Kidney tubule cell (primary cell): ENCODE results near the gene EPHA1.

Source experiments
- DNase-seq: peaks from one replicate; pipeline ENCODE4 v3.0.0-alpha.2; 2018; ENCODE audit warnings: low spot score

Gene EPHA1

DNA sequence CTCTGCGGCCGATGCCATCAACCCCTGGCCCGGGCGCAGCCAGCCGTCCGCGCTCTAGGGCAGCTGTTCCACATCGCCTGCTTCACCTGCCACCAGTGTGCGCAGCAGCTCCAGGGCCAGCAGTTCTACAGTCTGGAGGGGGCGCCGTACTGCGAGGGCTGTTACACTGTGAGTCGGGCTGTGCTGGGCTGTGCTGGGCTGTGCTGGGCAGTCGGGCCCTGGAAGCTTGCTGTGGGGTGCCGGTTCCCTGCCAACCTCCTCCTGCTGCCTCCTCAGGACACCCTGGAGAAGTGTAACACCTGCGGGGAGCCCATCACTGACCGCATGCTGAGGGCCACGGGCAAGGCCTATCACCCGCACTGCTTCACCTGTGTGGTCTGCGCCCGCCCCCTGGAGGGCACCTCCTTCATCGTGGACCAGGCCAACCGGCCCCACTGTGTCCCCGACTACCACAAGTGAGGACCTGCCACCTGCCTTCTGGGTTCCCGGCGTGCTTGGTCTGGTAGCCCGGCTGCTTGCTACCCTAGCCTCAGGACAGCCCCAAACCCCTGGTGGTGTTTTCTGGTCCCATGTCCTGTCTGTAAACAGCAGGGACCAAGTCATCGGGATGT is 20.1 kb downstream of the EPHA1 start:
- DNase-seq, result no peak

DNA sequence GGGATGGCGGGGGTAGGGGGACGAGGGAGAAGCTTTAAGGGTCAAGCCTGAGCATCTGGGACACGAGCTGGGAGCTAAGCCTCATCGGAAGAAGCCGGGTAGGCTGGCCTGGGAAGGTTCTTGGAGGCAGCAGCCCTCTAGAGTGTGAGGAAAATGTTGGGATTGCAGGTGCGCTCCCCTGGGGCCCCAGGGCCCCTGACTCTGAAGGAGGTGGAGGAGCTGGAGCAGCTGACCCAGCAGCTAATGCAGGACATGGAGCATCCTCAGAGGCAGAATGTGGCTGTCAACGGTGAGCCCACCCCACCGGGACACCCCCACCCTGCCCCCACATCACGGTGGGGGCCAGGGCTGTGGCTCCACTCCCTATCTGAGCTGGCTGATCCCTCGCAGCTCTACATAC is 20.6 kb downstream of the EPHA1 start:
- DNase-seq, result no peak

DNA sequence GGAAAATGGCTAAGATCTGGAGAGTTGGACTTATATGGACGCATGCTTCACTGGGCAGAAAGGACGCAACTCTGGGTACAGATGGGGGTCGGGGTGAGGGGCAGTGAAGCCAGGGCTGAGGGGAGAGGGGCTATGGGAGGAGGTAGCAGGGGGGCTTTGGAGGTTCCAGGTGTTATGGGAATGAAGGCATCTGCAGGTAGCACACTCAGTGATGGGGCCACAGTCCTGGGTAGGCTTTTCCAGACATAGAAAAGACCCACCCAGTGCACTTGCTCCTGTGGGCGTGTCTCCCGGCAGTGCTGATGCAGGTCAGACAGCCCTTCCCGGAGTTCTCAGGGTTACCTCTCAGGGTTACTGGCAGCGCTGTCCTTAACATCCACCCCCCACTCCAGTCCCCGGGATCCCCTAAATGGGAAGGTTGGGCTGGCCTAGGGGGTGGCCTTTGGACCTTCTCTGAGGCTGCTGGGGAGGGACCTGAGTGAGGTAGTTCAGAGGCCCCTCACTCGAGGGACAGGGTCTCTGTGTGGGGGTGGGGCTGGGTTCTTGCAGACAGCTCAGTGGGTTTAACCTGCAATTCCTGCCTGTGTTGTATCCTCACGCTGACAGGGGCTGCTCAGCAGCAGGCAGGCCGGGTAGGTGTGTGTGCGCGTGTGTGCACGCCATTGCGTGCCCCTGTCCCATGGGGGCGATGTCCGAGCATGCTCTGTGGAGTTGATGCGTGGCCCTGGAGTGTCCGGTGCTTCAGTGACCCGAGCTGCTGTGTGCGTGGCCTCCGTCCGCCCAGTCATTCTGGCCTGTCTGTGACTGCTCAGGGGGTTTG is 21.3 kb downstream of the EPHA1 start:
- no peak for DNase-seq

DNA sequence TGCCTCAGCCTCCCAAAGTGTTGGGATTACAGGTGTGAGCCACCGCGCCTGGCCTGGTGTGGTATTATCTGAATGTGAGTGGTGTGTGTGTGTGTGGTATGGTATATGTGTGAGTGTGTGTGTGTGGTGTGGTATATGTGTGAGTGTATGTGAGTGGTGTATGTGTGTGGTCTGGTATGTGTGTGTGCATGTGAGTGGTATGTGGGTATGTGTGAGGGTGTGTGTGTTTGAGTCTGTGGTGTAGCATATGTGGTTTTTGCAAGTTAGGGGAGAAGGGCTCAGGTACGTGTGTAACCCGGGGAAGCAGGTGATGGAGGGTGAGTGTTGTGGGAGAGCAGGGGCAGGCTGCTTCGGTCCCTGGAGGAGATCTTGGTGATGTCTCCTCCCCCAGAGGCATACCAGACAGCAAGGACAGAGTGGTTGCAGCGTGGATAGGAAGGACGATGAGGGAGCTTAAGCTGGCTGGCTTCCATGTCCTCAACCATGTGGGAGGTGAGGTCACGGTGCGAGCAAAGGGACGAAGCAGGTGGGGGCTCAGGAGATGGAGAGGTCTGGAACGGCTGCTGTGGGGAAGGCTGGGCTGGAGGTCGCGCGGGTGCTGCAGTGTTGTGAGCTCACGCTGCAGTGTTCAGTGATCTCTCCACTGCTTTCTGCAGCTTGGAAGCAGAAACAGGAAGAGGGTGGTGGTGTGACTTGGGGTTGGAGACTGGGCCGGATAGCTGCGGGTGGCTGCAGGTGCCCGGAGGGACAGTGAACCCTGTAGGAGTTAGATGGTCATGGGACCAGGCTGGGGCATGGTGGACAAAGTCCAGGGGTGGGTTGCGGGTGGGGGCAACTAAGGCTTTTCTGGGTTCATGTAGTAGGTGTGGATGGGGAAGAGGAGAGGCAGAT is 22.5 kb downstream of the EPHA1 start:
- DNase-seq, result peak; percentile 49

DNA sequence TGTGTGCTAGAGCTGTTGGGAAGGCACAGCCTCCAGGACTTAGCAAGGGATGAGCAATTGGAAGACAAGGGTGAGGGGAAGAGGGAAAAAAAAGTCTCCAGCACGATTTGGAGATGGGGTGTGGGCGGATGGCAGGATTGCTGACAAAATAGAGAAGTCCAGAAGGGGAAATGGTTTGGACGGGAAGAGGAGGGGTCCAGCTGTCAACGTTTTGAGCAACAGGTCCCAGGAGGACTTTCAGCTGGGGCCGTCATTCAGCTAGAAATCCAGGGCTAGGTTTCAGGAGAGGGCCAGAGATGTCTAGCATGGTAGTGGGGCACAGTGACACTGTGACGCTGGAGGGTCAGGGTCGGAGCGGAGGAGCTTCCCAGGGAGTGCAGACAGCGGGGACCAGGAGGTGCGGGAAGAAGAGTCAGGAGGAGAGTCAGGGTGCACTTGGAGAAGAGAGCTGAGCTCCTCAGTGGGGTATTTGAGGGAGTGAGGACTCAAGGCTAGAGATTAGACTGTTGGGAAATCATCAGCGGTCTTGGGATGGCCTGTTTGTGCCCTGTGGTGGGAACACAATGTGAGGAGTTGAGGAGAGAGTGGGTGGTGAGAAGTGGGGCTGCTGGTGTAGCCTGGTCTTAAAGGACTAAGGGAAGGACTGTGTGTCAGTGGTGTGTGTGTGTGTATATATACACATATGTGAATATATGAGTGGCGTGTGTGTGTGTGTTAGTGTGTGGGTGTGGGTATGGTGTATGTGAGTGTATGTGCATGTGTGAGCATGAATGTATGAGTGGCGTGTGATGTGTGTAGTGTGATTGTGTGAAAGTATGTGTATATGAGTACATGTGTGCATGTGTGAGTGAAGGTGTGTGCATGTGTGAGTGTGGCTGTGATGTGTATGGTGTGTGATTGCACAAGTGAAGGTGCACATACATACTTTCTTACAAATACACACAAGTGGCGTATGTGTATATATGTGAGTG is 23.7 kb downstream of the EPHA1 start:
- DNase-seq, result no peak

DNA sequence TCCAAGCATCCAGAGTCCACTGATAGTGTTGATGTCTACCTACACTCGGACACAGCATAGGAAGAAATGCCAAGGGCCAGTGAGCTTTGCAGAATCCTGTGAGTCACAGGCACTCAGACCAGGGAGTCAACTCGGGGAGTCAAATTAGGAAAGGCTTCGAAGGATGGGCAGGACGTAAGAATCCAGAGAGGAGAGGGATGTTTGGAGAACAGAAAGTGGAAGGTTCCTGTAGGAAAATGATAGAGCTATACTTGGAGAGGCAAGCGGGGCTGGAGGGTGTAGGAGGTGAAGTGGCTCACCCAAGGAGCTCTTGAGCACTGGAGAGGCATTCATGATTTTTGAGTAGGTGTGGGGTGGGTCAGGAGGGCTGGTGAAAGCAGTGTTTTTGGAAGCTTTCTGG is 24.5 kb downstream of the EPHA1 start:
- DNase-seq, result no peak

DNA sequence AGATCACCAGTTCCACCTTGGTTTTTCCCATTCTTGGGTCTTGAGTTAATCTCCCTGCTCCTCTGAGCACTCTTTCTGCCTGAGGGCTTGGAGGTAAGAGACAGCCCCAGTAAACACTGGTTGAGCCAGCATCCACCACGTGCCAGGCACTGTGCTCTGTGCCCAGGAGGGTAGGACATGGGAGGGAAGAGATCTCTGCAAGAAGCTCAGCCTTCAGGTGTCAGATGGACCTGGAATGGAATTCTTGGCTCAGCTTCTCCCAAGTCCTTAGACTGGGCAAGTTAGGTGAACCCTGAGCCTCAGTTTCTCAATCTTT is 25.1 kb downstream of the EPHA1 start:
- no peak for DNase-seq

DNA sequence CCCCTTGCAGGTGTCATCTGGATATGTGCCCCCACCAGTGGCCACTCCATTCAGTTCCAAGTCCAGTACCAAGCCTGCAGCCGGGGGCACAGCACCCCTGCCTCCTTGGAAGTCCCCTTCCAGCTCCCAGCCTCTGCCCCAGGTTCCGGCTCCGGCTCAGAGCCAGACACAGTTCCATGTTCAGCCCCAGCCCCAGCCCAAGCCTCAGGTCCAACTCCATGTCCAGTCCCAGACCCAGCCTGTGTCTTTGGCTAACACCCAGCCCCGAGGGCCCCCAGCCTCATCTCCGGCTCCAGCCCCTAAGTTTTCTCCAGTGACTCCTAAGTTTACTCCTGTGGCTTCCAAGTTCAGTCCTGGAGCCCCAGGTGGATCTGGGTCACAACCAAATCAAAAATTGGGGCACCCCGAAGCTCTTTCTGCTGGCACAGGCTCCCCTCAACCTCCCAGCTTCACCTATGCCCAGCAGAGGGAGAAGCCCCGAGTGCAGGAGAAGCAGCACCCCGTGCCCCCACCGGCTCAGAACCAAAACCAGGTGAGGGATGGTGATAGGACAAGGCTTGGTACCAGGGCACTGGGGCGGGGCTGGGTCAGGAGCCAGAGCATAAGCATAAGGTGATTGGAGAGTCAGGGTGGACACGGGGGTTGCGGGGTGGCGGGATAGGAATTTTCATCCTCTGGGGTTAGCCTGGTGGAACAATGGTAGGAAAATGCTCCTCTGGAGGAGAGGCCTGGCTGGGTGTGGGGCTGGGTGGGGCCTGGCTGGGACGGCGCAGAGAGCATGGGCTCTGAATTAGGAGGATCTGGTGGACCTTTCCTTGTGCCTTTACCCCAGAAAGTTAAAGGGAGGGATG is 25.6 kb downstream of the EPHA1 start:
- no peak for DNase-seq

DNA sequence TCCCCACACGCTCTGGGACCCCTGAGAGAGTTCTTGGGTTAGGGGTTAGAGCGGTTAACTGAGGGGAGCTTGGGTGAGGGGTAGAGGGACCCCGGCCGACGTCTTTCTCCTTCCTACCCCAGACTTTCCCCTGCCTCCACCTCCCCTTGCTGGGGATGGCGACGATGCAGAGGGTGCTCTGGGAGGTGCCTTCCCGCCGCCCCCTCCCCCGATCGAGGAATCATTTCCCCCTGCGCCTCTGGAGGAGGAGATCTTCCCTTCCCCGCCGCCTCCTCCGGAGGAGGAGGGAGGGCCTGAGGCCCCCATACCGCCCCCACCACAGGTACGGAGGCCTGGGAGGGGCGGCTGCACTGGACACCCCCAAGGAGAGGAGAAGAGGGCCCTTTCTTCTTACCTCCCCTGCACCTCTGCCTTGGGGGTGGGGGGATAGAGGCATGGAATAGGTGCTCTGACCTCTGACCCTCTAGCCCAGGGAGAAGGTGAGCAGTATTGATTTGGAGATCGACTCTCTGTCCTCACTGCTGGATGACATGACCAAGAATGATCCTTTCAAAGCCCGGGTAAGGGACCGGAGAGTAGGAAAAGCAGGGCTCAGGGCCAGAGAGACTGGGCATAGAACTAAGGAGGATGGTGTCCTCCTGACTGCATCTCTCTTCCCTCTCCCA is 26.4 kb downstream of the EPHA1 start:
- no peak for DNase-seq

DNA sequence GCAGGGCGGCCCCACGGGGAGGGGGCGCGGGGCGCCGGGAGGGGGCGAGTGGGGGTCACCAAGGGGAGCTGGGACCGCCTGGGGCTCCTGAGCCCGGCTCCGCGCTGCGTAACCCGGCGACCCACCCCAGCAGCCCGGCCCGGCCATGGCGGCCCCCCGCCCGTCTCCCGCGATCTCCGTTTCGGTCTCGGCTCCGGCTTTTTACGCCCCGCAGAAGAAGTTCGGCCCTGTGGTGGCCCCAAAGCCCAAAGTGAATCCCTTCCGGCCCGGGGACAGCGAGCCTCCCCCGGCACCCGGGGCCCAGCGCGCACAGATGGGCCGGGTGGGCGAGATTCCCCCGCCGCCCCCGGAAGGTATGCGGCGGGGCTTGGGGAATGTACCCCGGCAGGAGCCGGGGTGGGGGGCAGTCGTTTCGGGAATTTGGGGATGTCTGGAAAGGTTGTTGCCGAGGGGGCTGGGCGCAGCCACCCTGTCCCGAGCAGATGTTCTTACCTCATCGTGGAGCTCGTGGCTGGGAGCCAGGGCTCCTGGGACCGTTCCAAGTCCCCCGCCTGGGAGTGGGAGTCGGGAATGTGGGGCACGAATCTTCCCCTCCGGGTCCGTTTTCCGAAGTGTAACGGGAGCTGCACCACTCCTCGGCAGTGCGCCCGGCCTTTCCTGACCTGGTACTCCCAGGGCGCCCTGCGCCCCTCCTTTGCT is 27.1 kb downstream of the EPHA1 start:
- peak; percentile 71 for DNase-seq

DNA sequence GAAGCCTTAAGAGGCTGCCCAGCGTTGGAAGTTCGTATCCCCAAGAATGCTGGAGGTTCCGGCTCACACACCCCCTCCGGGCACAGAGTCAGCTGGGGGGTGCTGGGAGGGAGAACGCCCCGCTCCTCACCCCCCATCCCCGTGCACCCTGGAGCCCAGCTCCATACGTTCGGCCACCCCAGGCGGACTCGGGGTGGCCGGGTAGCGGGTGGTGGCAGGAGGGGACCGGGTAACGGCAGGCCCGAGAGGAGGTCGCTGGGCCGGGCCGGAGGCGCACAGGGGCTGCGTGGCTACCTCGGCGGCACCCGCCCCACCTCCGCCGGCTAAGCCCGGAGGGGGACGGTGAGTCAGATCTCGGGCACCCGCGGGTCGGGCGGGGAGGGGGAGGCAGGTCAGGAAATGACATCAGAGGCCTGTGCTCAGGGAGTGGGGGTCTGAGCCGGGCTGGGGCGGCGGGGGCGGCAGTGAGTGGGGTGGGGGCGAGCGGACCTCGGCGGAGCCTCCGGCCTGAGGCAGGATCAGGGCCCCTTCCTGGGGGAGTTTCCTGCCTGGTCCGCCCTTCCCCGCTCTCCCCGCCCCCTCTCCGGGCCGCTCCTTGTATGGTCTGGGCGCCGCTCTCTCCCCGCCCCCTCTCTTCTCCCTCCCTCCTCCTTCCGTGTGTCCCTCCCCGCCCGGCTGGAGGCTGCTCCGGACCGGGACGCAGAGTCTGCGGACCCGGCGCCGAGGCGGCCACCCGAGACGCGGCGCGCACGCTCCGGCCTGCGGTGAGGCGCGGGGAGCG is 27.8 kb downstream of the EPHA1 start, which contains the start of gene ZYX:
TSS of gene ZYX (plus strand) at position 700 of the 781 bp plus-strand sequence. CDS start 227 bp downstream, outside the sequence.
- peak; percentile 95 for DNase-seq

DNA sequence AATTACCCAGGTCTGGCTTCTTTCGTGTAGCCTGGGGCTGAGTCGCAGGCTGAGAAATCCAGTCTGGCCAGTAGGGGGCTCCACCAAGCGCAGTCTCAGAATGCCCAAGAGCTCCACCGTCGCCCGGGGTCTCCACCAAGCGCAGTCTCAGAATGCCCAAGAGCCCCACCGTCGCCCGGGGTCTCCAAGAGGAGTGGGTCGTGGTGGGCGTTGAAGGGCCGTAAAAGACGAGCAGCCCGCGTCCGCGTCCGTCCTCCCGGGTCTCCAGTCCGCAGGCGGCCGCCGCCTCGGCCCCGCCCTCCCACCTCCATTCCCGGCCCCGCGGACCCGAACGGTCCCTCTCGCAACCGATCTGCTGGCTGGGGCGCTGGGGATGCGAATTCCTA is 28.4 kb downstream of the EPHA1 start:
- DNase-seq, result peak; percentile 84

DNA sequence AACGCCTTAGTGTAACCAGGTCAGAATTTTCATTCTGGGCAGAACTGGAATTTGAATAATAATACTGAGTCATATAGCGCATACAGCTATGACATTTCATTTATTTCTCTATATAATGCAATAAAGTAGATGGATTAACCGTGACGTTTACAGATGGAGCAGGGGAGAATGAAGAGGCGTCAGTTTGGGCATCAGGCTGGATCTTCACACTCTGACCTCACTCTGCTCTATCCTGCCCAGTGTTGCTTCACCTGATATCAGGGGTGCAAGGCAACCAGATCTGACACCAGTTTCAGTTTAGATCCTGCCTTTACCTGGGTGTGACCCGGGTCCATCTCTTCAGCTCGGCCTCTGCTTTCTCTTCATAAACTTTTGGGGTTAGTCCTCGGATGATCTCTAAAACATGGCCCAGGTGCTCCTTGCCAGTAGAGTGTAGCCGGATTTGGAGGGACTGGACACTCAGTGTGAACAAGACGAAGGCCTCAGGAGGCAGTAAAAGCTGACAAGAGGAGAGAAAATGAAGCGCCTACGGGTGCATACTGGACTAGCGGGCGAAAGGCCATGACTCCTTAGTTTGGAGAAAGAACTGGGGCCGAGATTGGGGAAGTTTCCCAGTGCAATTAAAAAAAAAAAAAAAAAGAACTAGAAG is 28.9 kb downstream of the EPHA1 start:
- DNase-seq, result no peak

DNA sequence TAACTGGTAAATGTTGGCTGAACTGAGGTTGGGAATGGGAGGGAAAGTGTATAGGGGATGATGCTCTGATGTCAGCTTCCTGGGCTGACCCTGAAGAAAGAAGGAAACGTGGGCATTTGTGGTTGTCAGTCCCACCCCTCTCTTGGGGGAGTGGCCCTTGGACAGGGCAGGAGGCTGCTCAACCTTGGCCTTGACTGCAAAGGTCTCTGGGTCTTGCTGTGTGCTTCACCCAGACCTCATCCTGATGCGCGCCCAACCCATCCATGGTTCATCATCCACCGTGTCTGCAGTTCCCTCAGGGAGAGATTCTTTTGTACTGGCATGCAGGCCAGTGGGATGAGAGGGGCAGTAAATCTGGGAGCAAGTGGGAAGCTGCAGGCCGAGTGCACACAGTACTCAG is 32.3 kb downstream of the EPHA1 start:
- no peak for DNase-seq

DNA sequence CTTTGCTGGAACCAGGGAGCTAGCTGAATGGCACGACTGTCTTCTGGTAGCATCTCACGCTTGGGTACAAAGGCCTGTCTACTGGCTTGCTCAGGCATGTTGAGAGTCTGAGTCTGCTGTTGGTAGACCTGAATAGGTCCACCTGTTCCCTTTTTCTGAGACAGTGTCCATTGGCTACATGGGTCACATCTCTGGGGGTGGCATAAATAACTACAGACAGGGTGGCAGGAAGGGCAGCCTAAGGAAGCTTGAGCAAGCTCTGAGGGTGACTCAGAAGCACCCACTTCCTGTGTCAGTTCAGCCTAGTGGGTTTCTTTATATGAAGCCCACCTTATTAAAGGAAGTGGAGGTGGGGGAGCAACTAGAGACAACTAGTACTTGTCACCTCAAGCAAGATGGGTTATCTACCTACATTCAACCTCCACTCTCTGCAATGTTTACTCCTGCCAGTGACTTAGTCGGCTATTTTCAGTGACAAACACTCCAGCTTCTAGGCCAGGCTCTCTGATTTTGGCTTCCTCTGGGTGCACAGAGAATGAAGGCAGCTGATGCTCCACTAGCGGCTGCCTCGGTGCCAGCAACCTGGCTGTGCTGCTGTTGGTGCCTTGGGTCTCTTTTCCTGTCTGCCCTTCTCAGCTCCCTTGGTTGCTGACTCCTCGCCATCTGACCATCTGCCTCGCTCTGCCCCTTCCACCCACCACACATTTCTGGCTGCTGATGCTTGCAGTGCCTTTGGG is 33.2 kb downstream of the EPHA1 start:
- DNase-seq, result peak; percentile 62

DNA sequence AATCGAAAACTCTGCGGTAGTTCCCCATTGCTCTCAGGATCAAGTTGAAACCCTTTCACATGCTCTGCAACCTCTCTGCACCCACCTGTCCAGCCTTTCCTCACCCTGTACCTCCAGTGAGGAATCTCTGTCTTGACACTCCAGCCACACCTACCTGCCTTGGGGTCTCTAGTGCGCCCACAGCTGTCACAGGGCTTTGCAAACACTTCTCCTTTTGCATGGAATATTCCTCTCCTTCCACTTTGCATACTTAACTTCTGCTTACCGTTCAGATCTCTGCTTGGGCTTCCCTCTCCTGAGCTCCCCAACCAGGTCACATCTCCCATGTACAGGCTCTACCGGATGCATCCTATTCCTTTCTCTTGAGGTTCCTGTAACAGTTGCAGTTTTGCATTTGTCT is 34.1 kb downstream of the EPHA1 start:
- no peak for DNase-seq

DNA sequence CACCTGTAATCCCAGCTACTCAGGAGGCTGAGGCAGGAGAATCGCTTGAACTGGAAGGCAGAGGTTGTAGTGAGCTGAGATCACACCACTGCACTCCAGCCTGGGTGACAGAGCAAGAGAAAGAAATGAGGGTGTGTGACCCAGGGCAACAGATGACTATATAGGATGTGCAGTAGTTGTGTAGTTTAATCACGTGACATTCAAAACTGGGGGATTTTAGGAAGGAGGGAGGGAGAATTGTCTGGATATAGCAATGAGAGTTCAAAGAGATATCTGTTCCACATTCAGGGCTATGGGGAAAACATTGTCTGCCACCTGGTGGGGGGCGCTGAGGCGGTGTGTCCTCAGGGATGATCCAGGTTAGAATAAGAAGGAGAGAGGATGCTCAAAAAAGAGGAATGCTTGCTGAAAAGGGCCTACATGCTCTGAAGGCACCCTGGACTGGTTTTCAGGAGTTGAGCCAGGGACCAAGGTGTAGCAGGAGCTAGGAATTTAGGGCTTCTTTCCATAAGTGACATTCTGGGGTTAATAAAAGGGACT is 35.3 kb downstream of the EPHA1 start:
- DNase-seq, result no peak
